BJ (cell line): Measurements from ENCODE around the gene UNC93A. TPM values are rescaled to one million over a fixed set of nuclear protein-coding genes. Genes with fewer than 3 reads are reported as not detected.
"Not testable (repeated sequence)": the region's sequence is repeated elsewhere in the genome, so short reads cannot be mapped to it uniquely, and the experiment has no call there.

Experiments used
- CTCF ChIA-PET: fragments of 350-600 bp; formaldehyde crosslinking; extraction: SDS; loops from one replicate; lab custom pipeline; 2021; ENCODE audit warnings: antibody characterized with exemption, inconsistent platforms; lab: Yijun Ruan, JAX
- POLR2A ChIA-PET: fragments of 300-600 bp; sonication (Branson Sonifier 250); formaldehyde crosslinking; extraction: SDS; loops from one replicate; lab custom pipeline; 2021; ENCODE audit warnings: antibody characterized with exemption; lab: Charles Lee
- DNase-seq: peaks from one replicate; pipeline ENCODE4 v3.0.0-alpha.2; 2011; ENCODE audit warnings: low read depth
- H3K27me3 ChIP-seq: 2 replicates; pipeline ENCODE4 v1.6.0; 2011; ENCODE audit warnings: low read length; ENCODE audit not compliant: control insufficient read depth, insufficient read depth
- H3K36me3 ChIP-seq: 2 replicates; pipeline ENCODE4 v1.5.1; 2011; ENCODE audit warnings: low read length; ENCODE audit not compliant: control insufficient read depth, insufficient read depth
- H3K4me3 ChIP-seq: 2 replicates; pipeline ENCODE4 v1.5.1; 2011; ENCODE audit warnings: low read depth, mild to moderate bottlenecking, control low read depth, low read length
- polyA plus RNA-seq: library from polyadenylated mRNA; depleted of rRNA; stranded (reverse); fragments of >200 nt; gene quantifications from 2 replicates; pipeline ENCODE4 v1.2.3, GENCODE V29; 2011
- TF ChIP-seq, protein P1 (sequence below): IDR thresholded peaks from 2 replicates; pipeline ENCODE4 v1.5.1; 2011; ENCODE audit warnings: low read depth, mild to moderate bottlenecking, control low read depth, inconsistent platforms, low read length, moderate library complexity; ENCODE audit not compliant: insufficient read depth

UNC93A gene
- polyA plus RNA-seq, 1 experiment: not detected

DNA sequence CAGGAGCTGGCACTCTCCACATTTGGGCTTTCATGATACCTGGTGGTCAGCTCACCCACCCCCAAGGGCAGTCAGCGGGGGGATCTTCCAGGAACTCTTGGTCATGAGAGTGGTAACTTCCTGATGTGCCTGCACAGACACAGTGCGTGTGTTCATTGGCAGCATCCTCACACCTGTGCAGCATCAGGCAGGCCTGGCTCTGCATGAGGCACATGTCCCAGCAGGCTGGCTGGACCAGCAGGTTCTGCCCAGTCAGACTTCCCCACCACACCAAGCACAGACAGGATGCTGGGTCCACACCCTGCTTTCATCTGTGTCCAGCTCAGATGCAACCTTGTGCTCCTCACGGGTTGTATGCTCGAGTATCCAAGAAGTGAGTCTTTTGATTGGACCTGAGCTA is 15.7 kb upstream of the UNC93A start:
- TF ChIP-seq, protein P1, sequence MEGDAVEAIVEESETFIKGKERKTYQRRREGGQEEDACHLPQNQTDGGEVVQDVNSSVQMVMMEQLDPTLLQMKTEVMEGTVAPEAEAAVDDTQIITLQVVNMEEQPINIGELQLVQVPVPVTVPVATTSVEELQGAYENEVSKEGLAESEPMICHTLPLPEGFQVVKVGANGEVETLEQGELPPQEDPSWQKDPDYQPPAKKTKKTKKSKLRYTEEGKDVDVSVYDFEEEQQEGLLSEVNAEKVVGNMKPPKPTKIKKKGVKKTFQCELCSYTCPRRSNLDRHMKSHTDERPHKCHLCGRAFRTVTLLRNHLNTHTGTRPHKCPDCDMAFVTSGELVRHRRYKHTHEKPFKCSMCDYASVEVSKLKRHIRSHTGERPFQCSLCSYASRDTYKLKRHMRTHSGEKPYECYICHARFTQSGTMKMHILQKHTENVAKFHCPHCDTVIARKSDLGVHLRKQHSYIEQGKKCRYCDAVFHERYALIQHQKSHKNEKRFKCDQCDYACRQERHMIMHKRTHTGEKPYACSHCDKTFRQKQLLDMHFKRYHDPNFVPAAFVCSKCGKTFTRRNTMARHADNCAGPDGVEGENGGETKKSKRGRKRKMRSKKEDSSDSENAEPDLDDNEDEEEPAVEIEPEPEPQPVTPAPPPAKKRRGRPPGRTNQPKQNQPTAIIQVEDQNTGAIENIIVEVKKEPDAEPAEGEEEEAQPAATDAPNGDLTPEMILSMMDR: no peak
- ChIA-PET CTCF (no interaction called here), POLR2A (no interaction called here)
- H3K4me3 ChIP-seq: no peak overlapping the region
- DNase-seq: no peak
- H3K27me3 ChIP-seq: no peaks in the 10 kb centered on the region
- no peaks in the 10 kb centered on the region for H3K36me3 ChIP-seq

DNA sequence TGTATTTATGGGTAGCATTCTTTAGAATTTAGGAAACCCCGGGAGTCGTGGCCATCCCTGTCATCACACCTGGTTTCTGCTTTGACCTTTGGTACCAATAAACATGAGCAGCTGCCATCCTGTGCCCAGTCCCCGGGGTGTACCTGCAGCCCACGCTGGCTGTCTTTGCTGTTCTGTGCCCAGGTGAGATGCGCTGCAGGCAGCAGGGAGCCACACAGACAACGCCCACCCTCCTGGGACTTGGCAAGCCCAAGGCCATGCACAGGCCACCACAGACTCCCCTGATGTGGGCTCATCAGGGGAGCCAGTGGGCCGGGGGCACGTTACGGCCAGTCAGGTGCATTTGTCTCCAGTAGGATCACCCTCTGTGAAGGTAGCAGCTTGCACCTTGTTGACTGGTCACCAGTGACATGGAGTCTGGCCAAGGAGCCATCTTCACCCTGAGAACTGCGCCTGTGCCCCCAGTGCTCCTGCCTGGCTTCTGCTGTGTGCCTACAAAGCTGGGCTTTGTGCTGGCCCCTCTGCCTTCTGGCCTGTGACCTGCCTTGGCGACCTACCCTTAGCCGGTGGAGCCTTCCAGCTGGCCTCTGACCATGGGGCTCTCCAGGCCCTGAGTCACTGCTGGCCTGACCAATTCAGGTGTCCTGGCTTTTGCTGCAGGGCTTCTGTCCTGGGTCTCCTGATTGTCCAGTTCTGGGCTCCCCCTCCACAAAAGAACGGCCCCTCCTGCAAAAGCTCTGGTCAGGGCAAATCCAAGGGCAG is 14.2 kb upstream of the UNC93A start:
- TF ChIP-seq, protein P1: no peak
- no peak overlapping the region for H3K4me3 ChIP-seq
- H3K27me3 ChIP-seq: no peaks in the 10 kb centered on the region
- no peak for DNase-seq
- no peaks in the 10 kb centered on the region for H3K36me3 ChIP-seq
- POLR2A ChIA-PET: no interaction called here
- CTCF ChIA-PET: no interaction called here

DNA sequence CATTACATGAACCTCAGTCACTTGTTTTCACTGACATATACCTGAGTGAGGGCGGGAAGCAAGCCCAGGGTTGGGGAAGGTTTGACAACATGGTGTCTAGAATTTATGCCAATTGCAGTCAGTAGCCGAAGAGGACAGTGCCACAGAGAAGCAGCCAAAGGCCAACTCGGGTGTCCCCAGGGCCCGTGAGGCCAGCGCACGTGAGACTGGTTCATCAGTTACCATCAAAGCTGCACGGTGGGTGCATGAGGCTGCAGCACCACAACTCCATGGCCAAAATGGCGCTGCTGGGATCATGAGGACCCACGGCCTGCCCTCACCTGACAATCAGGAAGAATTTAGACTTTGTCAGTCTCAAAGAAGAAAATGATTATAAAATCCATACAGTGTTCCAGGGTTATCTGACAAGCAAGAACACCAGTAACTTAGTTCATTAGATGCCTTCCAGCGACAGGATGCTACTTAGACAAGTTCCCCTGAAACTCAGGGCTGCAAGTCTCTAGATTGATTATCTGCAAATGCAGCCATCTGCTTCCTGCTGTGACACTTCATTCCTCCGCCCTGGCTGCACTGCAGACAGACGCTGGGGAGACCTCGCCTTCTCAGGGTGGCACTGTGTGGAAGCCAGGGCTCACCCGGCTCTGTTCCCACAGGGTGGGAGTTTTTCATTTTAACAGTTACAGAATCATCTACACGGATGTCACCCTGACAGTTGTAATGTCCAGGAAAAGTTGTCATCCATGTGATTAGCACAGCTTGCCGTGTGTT is 12.8 kb upstream of the UNC93A start:
- H3K36me3 ChIP-seq, H3K4me3 ChIP-seq, POLR2A ChIA-PET, H3K27me3 ChIP-seq, CTCF ChIA-PET, DNase-seq: not testable (repeated sequence)

DNA sequence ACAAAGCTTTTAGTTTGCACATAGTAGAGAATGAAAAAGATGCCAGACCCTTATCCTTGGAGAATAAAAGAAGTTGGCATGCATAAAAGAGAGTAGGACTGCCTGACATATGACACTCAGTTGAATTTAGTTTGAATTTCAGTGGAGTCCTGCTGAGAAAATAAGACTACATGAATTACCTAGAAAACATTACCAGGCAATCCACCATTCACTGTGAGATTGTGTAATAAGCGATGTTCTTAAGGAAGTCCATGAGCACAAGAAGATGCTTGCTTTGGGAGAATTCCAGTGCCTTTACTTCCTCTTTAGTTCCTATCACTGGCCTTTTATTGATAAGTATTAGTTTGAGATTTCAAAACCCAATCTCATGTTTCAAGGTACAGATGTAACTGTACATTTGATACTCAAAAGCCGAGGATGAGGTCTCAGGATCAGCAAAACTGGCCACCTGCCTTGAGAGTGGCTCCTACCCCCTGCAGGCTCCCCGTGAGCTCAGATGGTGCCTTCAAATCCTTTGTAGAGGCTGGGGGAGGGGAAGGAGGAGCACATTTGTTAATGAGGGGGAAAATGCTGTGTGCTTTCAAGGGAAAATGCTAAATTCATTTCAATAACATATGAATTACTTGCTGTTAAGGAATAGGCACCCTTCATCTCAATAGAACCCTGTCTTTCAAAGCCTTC is 11.2 kb upstream of the UNC93A start:
- Histone ChIP-seq H3K27me3 (no peaks in the 10 kb centered on the region), H3K4me3 (no peak overlapping the region), H3K36me3 (no peaks in the 10 kb centered on the region)
- POLR2A ChIA-PET: no interaction called here
- CTCF ChIA-PET: interaction anchor here (0.9 kb wide), 1 partner anchor 501 kb away, joined by 3 read pairs; no protein-coding TSS in a partner anchor
- no peak for DNase-seq
- TF ChIP-seq, protein P1: no peak

DNA sequence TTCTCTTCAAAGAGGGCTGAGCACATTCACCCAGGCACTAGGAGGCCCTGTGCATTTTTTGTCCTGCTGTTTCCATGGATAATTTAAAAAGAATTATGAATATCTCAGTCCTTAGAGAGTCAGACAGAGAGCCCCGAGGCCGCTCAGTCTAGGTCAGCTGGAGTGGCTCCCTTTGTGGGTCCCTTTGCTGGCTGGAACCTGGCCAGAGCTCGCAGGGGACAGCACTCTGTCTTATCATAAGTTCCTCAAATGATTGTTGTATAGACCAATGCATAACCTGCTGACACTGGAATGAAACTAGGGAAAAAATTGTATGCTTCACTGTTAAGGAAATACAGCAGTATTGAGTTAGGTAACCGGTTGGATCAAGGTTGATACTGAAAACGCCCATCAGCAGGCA is 10.6 kb upstream of the UNC93A start:
- CTCF ChIA-PET, POLR2A ChIA-PET, H3K36me3 ChIP-seq, H3K4me3 ChIP-seq, H3K27me3 ChIP-seq, DNase-seq: not testable (repeated sequence)

DNA sequence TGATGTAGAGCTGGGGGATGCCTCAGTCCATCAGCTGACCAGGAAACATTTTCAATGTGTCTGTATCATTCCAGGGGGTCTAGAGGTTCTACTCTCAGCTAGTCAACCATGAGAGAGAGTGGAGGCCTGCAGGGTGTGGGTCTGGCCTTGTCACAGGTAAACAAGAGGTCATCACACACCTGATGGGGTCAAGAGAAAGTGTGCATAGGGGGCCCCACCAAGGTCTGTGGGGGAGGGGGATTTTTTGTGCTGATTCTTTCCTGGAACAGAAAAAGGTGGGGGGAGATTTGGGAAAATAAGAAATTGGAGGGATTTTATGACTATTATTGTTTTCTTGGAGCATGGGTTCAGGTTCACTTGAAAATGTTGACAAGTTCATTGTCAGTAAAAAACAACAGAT is 8.9 kb upstream of the UNC93A start:
- DNase-seq: no peak
- TF ChIP-seq, protein P1: no peak
- Histone ChIP-seq H3K36me3 (no peaks in the 10 kb centered on the region), H3K4me3 (no peak overlapping the region), H3K27me3 (no peaks in the 10 kb centered on the region)
- POLR2A ChIA-PET: no interaction called here
- CTCF ChIA-PET: interaction anchor here (0.5 kb wide), 1 partner anchor 501 kb away, joined by 3 read pairs; no protein-coding TSS in a partner anchor

DNA sequence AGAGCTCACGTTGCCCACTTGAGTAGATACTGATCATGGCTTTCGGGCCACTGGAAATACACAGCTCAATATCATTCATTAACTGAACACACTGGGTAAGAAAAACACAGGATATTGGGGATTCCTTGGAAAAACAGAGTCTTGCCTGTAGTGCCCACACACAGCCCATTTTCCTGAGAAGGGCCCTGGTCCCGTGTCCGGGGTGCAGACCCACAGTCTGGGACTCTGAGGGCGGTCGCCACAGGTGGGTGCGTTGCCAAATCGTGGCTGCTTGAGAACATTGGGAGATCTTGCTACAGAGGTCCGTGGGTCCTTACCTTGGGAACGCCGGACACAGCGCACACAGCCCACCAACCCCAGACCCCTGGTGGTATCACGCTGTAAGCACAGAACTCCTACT is 6.5 kb upstream of the UNC93A start:
- CTCF ChIA-PET, DNase-seq, H3K4me3 ChIP-seq, POLR2A ChIA-PET, H3K36me3 ChIP-seq, H3K27me3 ChIP-seq: not testable (repeated sequence)
